ENCODE results near the gene APLF. TPM values are rescaled to one million over a fixed set of nuclear protein-coding genes. Genes with fewer than 3 reads are reported as not detected.

APLF gene
- total and polyA plus RNA-seq, 5 donors from 2014 or later, result 1.5 to 3.9 (median 2.2) TPM

- H3K4me3 ChIP-seq (ENCODE audit: low read depth, low read length), result no peak overlapping the region
- DNase-seq (no peak), ATAC-seq (ENCODE audit: low read depth in 2 of 2) (no peak)
- H3K4me1 ChIP-seq (ENCODE audit: control insufficient read depth, insufficient read depth, low read length, poor library complexity, severe bottlenecking), result peaks cover 2% of the 10 kb centered on the region
- H3K27me3 ChIP-seq (ENCODE audit: control insufficient read depth, insufficient read depth, low read length), result no peaks in the 10 kb centered on the region
- H3K9me3 ChIP-seq (ENCODE audit: control insufficient read depth in 2 of 2, low read length in 2 of 2), result no peaks in the 10 kb centered on the region
- H3K36me3 ChIP-seq (ENCODE audit: control insufficient read depth, insufficient read depth, low read length), result no peaks in the 10 kb centered on the region
- no peak overlapping the region for H3K27ac ChIP-seq (ENCODE audit: insufficient read depth, low read length, poor library complexity, severe bottlenecking)
- H3K4me3 Mint-ChIP-seq, result no peak overlapping the region
- H3K27ac Mint-ChIP-seq, result no peak overlapping the region
- no peaks in the 10 kb centered on the region for H3K36me3 Mint-ChIP-seq
- peaks cover 4% of the 10 kb centered on the region for H3K27me3 Mint-ChIP-seq
- peaks cover 0 to 7% (median 0%) of the 10 kb centered on the region in 7 donors for H3K9me3 Mint-ChIP-seq
- peaks cover under 1 to 2% (median 1%) of the 10 kb centered on the region in 4 donors for H3K4me1 Mint-ChIP-seq
Observed at GRCh38 chr2:68447118-68447517, 20.3 kb upstream of the APLF start.

GRCh38 chr2:68448671-68449653 is 18.4 kb upstream of the APLF start:
- no peak overlapping the region for H3K4me3 Mint-ChIP-seq
- DNase-seq (peak in 2 of 3 donors; percentile 33 to 64), ATAC-seq (ENCODE audit: low read depth in 2 of 2) (no peak)
- Histone ChIP-seq H3K36me3 (ENCODE audit: control insufficient read depth, insufficient read depth, low read length) (no peaks in the 10 kb centered on the region), H3K4me1 (ENCODE audit: control insufficient read depth, insufficient read depth, low read length, poor library complexity, severe bottlenecking) (peaks cover 18% of the 10 kb centered on the region), H3K27ac (ENCODE audit: insufficient read depth, low read length, poor library complexity, severe bottlenecking) (no peak overlapping the region), H3K9me3 (ENCODE audit: control insufficient read depth in 2 of 2, low read length in 2 of 2) (no peaks in the 10 kb centered on the region), H3K4me3 (ENCODE audit: low read depth, low read length) (no peak overlapping the region), H3K27me3 (ENCODE audit: control insufficient read depth, insufficient read depth, low read length) (no peaks in the 10 kb centered on the region)
- peaks cover 0 to 7% (median 0%) of the 10 kb centered on the region in 7 donors for H3K9me3 Mint-ChIP-seq
- H3K27ac Mint-ChIP-seq, result peak overlapping the region in 1 of 3 donors; percentile 67
- H3K36me3 Mint-ChIP-seq, result no peaks in the 10 kb centered on the region
- no peaks in the 10 kb centered on the region for H3K27me3 Mint-ChIP-seq
- H3K4me1 Mint-ChIP-seq, result peaks cover 13 to 20% (median 17%) of the 10 kb centered on the region in 4 donors

GRCh38 chr2:68452158-68452900 is 15.1 kb upstream of the APLF start:
- Histone ChIP-seq H3K4me3 (ENCODE audit: low read depth, low read length) (peak overlapping the region; percentile 42), H3K4me1 (ENCODE audit: control insufficient read depth, insufficient read depth, low read length, poor library complexity, severe bottlenecking) (peaks cover 21% of the 10 kb centered on the region), H3K27me3 (ENCODE audit: control insufficient read depth, insufficient read depth, low read length) (no peaks in the 10 kb centered on the region), H3K27ac (ENCODE audit: insufficient read depth, low read length, poor library complexity, severe bottlenecking) (peak overlapping the region; percentile 23), H3K36me3 (ENCODE audit: control insufficient read depth, insufficient read depth, low read length) (no peaks in the 10 kb centered on the region), H3K9me3 (ENCODE audit: control insufficient read depth in 2 of 2, low read length in 2 of 2) (no peaks in the 10 kb centered on the region)
- ATAC-seq (ENCODE audit: low read depth in 2 of 2), result no peak
- Mint-ChIP-seq H3K9me3 (peaks cover 0 to 3% (median 0%) of the 10 kb centered on the region in 7 donors), H3K27me3 (no peaks in the 10 kb centered on the region), H3K4me3 (peak overlapping the region in 3 of 4 donors; percentile 4 to 52 (median 46)), H3K36me3 (no peaks in the 10 kb centered on the region), H3K27ac (peak overlapping the region in 2 of 3 donors; percentile 18 to 33), H3K4me1 (peaks cover 18 to 25% (median 20%) of the 10 kb centered on the region in 4 donors)
- peak in 2 of 3 donors; percentile 31 to 64 for DNase-seq

GRCh38 chr2:68453761-68454360 is 13.5 kb upstream of the APLF start:
- H3K27me3 ChIP-seq (ENCODE audit: control insufficient read depth, insufficient read depth, low read length), result no peaks in the 10 kb centered on the region
- Mint-ChIP-seq H3K9me3 (peaks cover 0 to 1% (median 0%) of the 10 kb centered on the region in 7 donors), H3K4me3 (no peak overlapping the region), H3K27me3 (no peaks in the 10 kb centered on the region), H3K4me1 (peaks cover 19 to 25% (median 20%) of the 10 kb centered on the region in 4 donors), H3K27ac (peak overlapping the region; percentile 42 to 78 (median 67)), H3K36me3 (no peaks in the 10 kb centered on the region)
- H3K4me1 ChIP-seq (ENCODE audit: control insufficient read depth, insufficient read depth, low read length, poor library complexity, severe bottlenecking), result peaks cover 21% of the 10 kb centered on the region
- no peaks in the 10 kb centered on the region for H3K9me3 ChIP-seq (ENCODE audit: control insufficient read depth in 2 of 2, low read length in 2 of 2)
- ATAC-seq (ENCODE audit: low read depth in 2 of 2) (no peak), DNase-seq (no peak)
- no peaks in the 10 kb centered on the region for H3K36me3 ChIP-seq (ENCODE audit: control insufficient read depth, insufficient read depth, low read length)
- H3K27ac ChIP-seq (ENCODE audit: insufficient read depth, low read length, poor library complexity, severe bottlenecking), result no peak overlapping the region
- no peak overlapping the region for H3K4me3 ChIP-seq (ENCODE audit: low read depth, low read length)

- Histone ChIP-seq H3K27me3 (ENCODE audit: control insufficient read depth, insufficient read depth, low read length) (no peaks in the 10 kb centered on the region), H3K9me3 (ENCODE audit: control insufficient read depth in 2 of 2, low read length in 2 of 2) (no peaks in the 10 kb centered on the region), H3K4me3 (ENCODE audit: low read depth, low read length) (no peak overlapping the region), H3K36me3 (ENCODE audit: control insufficient read depth, insufficient read depth, low read length) (no peaks in the 10 kb centered on the region), H3K27ac (ENCODE audit: insufficient read depth, low read length, poor library complexity, severe bottlenecking) (no peak overlapping the region), H3K4me1 (ENCODE audit: control insufficient read depth, insufficient read depth, low read length, poor library complexity, severe bottlenecking) (peaks cover 21% of the 10 kb centered on the region)
- peaks cover 19 to 25% (median 22%) of the 10 kb centered on the region in 4 donors for H3K4me1 Mint-ChIP-seq
- no peak for DNase-seq
- ATAC-seq (ENCODE audit: low read depth in 2 of 2), result no peak
- H3K36me3 Mint-ChIP-seq, result no peaks in the 10 kb centered on the region
- peak overlapping the region in 1 of 4 donors; percentile 0 for H3K4me3 Mint-ChIP-seq
- no peaks in the 10 kb centered on the region for H3K9me3 Mint-ChIP-seq
- no peak overlapping the region for H3K27ac Mint-ChIP-seq
- H3K27me3 Mint-ChIP-seq, result no peaks in the 10 kb centered on the region
Observed at GRCh38 chr2:68454719-68455118, 12.7 kb upstream of the APLF start.

- DNase-seq (no peak), ATAC-seq (ENCODE audit: low read depth in 2 of 2) (no peak)
- H3K4me1 Mint-ChIP-seq, result peaks cover 19 to 28% (median 25%) of the 10 kb centered on the region in 4 donors
- Histone ChIP-seq H3K36me3 (ENCODE audit: control insufficient read depth, insufficient read depth, low read length) (no peaks in the 10 kb centered on the region), H3K4me1 (ENCODE audit: control insufficient read depth, insufficient read depth, low read length, poor library complexity, severe bottlenecking) (peaks cover 21% of the 10 kb centered on the region), H3K9me3 (ENCODE audit: control insufficient read depth in 2 of 2, low read length in 2 of 2) (no peaks in the 10 kb centered on the region), H3K4me3 (ENCODE audit: low read depth, low read length) (no peak overlapping the region), H3K27ac (ENCODE audit: insufficient read depth, low read length, poor library complexity, severe bottlenecking) (no peak overlapping the region), H3K27me3 (ENCODE audit: control insufficient read depth, insufficient read depth, low read length) (no peaks in the 10 kb centered on the region)
- H3K27me3 Mint-ChIP-seq, result no peaks in the 10 kb centered on the region
- no peak overlapping the region for H3K4me3 Mint-ChIP-seq
- no peaks in the 10 kb centered on the region for H3K9me3 Mint-ChIP-seq
- H3K27ac Mint-ChIP-seq, result no peak overlapping the region
- peaks cover 5% of the 10 kb centered on the region for H3K36me3 Mint-ChIP-seq
Observed at GRCh38 chr2:68456198-68456597, 11.2 kb upstream of the APLF start.

- H3K9me3 ChIP-seq (ENCODE audit: control insufficient read depth in 2 of 2, low read length in 2 of 2), result no peaks in the 10 kb centered on the region
- no peaks in the 10 kb centered on the region for H3K36me3 ChIP-seq (ENCODE audit: control insufficient read depth, insufficient read depth, low read length)
- H3K36me3 Mint-ChIP-seq, result peaks cover 5% of the 10 kb centered on the region
- H3K27ac ChIP-seq (ENCODE audit: insufficient read depth, low read length, poor library complexity, severe bottlenecking), result no peak overlapping the region
- H3K27me3 ChIP-seq (ENCODE audit: control insufficient read depth, insufficient read depth, low read length), result no peaks in the 10 kb centered on the region
- DNase-seq (no peak), ATAC-seq (ENCODE audit: low read depth in 2 of 2) (no peak)
- H3K27ac Mint-ChIP-seq, result no peak overlapping the region
- H3K4me1 ChIP-seq (ENCODE audit: control insufficient read depth, insufficient read depth, low read length, poor library complexity, severe bottlenecking), result peaks cover 10% of the 10 kb centered on the region
- H3K4me3 ChIP-seq (ENCODE audit: low read depth, low read length), result no peak overlapping the region
- H3K9me3 Mint-ChIP-seq, result no peaks in the 10 kb centered on the region
- no peaks in the 10 kb centered on the region for H3K27me3 Mint-ChIP-seq
- no peak overlapping the region for H3K4me3 Mint-ChIP-seq
- H3K4me1 Mint-ChIP-seq, result peaks cover 9 to 17% (median 14%) of the 10 kb centered on the region in 4 donors
Observed at GRCh38 chr2:68458981-68459380, 8.4 kb upstream of the APLF start.
